Tibial artery (tissue), 4 donors: ENCODE results near the gene CREB5.
"Not testable (repeated sequence)": the region's sequence is repeated elsewhere in the genome, so short reads cannot be mapped to it uniquely, and the experiment has no call there.

Experiments used
- DNase-seq, 2 donors: peaks; one replicate each; pipeline ENCODE4 v3.0.0-alpha.2; 2019
- H3K27ac ChIP-seq, 2 donors: fragments of 200-600 bp; sonication (generic) in 1 of 2; 1 replicate in 1 of 2; 2 replicates in 1 of 2; pipeline ENCODE4 v1.5.1; 2018 to 2019; ENCODE audit warnings: mild to moderate bottlenecking in 1 of 2
- H3K27me3 ChIP-seq, 2 donors: fragments of 200-600 bp; sonication (generic) in 1 of 2; one replicate each; pipeline versions ENCODE4 v1.5.1 to v1.6.0; 2016 to 2019
- H3K36me3 ChIP-seq, 3 donors: fragments of 200-600 bp; sonication (generic) in 2 of 3; one replicate each; pipeline ENCODE4 v1.5.1; 2016 to 2019; ENCODE audit warnings: mild to moderate bottlenecking in 2 of 3
- H3K4me1 ChIP-seq, 4 donors: fragments of 200-600 bp; sonication (generic) in 2 of 4; 1 replicate in 3 of 4; 2 replicates in 1 of 4; pipeline ENCODE4 v1.5.1; 2016 to 2019
- H3K4me3 ChIP-seq, 2 donors: fragments of 200-600 bp; sonication (generic) in 1 of 2; 1 replicate in 1 of 2; 2 replicates in 1 of 2; pipeline ENCODE4 v1.5.1; 2018 to 2019; ENCODE audit warnings: mild to moderate bottlenecking in 2 of 2
- H3K9me3 ChIP-seq, 3 donors: fragments of 200-600 bp; sonication (generic) in 1 of 3; one replicate each; pipeline ENCODE4 v1.5.1; 2016 to 2019
- intact Hi-C: fragments of 100-400 bp; cut with DNase I; formaldehyde crosslinking; loops from one replicate; pipeline ENCODE4 v1.15.0; 2023; ENCODE audit warnings: low total_unique reads
- TF ChIP-seq, protein P1 (sequence below), 2 experiments: fragments of 200-600 bp in 1 of 2; fragments of 450-650 bp in 1 of 2; IDR thresholded peaks; one replicate each; pipeline ENCODE4 v1.5.1; 2017 to 2019; ENCODE audit warnings: antibody characterized with exemption in 2 of 2, mild to moderate bottlenecking in 1 of 2, moderate library complexity in 1 of 2

The CREB5 gene

DNA sequence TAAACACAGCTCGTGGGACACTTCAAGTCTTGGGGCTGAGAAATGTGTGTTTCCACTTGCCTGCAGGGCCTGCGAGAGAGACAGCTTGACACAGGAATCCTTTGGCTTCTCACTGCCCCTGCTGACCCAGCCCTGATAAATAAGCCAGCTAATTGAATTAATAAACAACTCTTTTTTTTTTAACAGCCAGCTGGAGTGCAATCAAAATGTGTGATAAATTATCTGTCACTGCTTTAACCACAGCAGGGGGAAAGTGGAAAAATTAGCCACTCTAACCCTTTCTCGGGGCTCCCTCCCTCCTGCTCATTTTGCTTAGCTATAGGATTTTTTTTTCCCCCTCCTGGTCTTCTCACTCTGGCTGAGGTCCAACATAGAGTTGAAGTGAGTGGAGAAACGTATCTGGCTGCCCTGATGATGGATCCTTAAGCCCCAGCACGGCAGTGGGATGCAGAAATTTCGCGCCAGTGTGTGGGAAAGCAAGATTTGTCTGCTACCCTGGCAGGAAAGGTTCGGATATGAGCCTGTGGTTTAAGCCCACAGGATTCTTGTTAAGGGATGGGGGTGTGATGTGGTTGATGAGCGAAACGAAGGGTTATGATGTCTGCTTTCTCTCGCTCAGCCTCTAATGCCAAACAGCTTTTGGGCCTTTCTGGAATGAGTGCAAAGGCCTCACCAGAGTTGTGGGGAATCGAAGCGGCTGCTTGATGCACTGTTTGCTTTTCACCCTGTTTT, 372.0 kb downstream of the CREB5 start:
- Histone ChIP-seq H3K4me3 (no peak overlapping the region), H3K27me3 (no peaks in the 10 kb centered on the region), H3K9me3 (no peaks in the 10 kb centered on the region), H3K36me3 (no peaks in the 10 kb centered on the region), H3K27ac (no peak overlapping the region), H3K4me1 (peaks cover 0 to 3% (median 1%) of the 10 kb centered on the region in 4 donors)
- DNase-seq, result no peak
- TF ChIP-seq, protein P1, sequence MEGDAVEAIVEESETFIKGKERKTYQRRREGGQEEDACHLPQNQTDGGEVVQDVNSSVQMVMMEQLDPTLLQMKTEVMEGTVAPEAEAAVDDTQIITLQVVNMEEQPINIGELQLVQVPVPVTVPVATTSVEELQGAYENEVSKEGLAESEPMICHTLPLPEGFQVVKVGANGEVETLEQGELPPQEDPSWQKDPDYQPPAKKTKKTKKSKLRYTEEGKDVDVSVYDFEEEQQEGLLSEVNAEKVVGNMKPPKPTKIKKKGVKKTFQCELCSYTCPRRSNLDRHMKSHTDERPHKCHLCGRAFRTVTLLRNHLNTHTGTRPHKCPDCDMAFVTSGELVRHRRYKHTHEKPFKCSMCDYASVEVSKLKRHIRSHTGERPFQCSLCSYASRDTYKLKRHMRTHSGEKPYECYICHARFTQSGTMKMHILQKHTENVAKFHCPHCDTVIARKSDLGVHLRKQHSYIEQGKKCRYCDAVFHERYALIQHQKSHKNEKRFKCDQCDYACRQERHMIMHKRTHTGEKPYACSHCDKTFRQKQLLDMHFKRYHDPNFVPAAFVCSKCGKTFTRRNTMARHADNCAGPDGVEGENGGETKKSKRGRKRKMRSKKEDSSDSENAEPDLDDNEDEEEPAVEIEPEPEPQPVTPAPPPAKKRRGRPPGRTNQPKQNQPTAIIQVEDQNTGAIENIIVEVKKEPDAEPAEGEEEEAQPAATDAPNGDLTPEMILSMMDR (IDR thresholded peaks at IDR 0.05), result no peak
- intact Hi-C loops, result no loop called here

GRCh38 chr7:28785041-28785995, 373.0 kb downstream of the CREB5 start:
- H3K4me3 ChIP-seq, result no peak overlapping the region
- no peaks in the 10 kb centered on the region for H3K4me1 ChIP-seq
- TF ChIP-seq, protein P1 (IDR thresholded peaks at IDR 0.05), result no peak
- H3K9me3 ChIP-seq, result no peaks in the 10 kb centered on the region
- H3K36me3 ChIP-seq, result no peaks in the 10 kb centered on the region
- no peak for DNase-seq
- intact Hi-C loops, result no loop called here
- H3K27ac ChIP-seq, result no peak overlapping the region
- no peaks in the 10 kb centered on the region for H3K27me3 ChIP-seq

- H3K36me3 ChIP-seq, DNase-seq, H3K9me3 ChIP-seq, H3K4me3 ChIP-seq, H3K4me1 ChIP-seq, H3K27ac ChIP-seq, H3K27me3 ChIP-seq, intact Hi-C loops: not testable (repeated sequence)
These were observed 373.8 kb downstream of the CREB5 start for GRCh38 chr7:28786156-28786555.

DNA sequence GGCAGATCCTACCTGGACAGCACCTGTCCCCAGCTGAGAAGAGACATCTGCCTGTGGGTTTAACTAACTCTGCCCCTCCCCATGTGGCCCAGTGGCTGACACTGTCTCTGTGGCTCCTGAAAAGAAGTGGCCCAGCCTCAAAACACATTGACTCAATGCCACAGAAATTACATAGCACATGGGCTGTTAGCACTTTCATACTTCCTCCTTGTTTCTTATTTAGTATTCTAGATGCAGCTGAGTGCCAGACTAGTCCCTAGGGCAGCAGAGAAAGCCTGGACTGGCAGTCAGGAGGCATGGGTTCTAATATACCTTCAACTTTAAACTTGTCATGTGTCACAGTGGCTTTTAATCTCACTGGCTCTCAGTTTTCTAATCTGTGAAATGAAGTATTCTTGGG, 374.8 kb downstream of the CREB5 start:
- H3K4me3 ChIP-seq, result no peak overlapping the region
- no peaks in the 10 kb centered on the region for H3K36me3 ChIP-seq
- no peaks in the 10 kb centered on the region for H3K27me3 ChIP-seq
- no peak for DNase-seq
- intact Hi-C loops, result no loop called here
- no peak overlapping the region for H3K27ac ChIP-seq
- no peaks in the 10 kb centered on the region for H3K4me1 ChIP-seq
- TF ChIP-seq, protein P1 (IDR thresholded peaks at IDR 0.05), result no peak
- no peaks in the 10 kb centered on the region for H3K9me3 ChIP-seq

DNA sequence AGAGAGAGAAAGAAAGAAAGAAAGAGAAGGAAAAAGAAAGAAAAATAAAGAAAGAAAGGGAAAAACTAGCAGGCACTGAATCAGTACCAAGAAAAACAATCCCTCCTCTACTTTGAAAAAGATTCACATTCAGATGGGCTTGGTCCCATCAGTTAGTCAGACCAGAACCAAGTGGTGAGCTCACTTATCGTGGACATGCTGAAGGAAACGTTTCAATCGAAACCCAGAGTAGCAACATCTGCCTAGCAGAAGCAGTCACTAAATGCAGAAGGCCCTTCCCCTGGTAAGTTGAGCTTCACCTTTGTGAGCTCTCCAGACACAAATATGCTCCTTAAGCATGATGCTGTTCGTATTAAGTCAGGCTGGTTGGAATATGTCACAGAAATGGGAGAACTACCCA, 378.1 kb downstream of the CREB5 start:
- Histone ChIP-seq H3K9me3 (no peaks in the 10 kb centered on the region), H3K4me1 (no peaks in the 10 kb centered on the region)
- DNase-seq, result no peak

More for the DNA sequence above, 378.1 kb downstream of the CREB5 start:
- TF ChIP-seq, protein P1 (IDR thresholded peaks at IDR 0.05), result no peak
- no peak overlapping the region for H3K27ac ChIP-seq
- no peaks in the 10 kb centered on the region for H3K27me3 ChIP-seq
- no peaks in the 10 kb centered on the region for H3K36me3 ChIP-seq
- H3K4me3 ChIP-seq, result no peak overlapping the region
- intact Hi-C loops, result no loop called here
